ENCODE results near the gene A3GALT2.

DNA sequence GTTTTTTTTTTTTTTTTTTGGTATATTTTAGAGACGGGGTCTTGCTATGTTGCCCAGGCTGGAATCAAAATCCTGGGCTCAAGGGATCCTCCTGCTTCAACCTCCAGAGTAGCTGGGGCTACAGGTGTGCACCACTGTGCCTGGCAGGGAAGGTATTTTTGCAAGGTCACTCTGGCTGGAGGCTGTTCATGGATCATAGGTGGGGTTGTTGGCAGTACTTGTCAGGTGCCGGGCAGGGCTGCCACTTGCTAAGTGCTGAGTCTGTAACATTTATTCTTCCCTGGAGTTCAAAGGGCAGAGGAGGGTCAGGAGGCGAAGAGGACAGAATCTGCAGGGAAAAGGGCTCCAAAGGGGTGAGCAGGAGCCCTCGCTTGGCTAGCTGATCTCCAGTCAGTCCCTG lies 24.1 kb downstream of the A3GALT2 start:
- TF ChIP-seq, protein P1, sequence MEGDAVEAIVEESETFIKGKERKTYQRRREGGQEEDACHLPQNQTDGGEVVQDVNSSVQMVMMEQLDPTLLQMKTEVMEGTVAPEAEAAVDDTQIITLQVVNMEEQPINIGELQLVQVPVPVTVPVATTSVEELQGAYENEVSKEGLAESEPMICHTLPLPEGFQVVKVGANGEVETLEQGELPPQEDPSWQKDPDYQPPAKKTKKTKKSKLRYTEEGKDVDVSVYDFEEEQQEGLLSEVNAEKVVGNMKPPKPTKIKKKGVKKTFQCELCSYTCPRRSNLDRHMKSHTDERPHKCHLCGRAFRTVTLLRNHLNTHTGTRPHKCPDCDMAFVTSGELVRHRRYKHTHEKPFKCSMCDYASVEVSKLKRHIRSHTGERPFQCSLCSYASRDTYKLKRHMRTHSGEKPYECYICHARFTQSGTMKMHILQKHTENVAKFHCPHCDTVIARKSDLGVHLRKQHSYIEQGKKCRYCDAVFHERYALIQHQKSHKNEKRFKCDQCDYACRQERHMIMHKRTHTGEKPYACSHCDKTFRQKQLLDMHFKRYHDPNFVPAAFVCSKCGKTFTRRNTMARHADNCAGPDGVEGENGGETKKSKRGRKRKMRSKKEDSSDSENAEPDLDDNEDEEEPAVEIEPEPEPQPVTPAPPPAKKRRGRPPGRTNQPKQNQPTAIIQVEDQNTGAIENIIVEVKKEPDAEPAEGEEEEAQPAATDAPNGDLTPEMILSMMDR (conservative IDR thresholded peaks at IDR 0.05), result no peak
- TF ChIP-seq EZH2 (IDR thresholded peaks at IDR 0.05; ENCODE audit: low read depth), result no peak

Measured in PC-9 (cell line).